GM13976 (cell line): ENCODE measurements around the gene MRPL23.

ENCODE experiments used
- DNase-seq: peaks from one replicate; pipeline ENCODE4 v3.0.0; 2012; ENCODE audit warnings: low spot score
- in situ Hi-C: fragments of 300-500 bp; cut with MboI; formaldehyde crosslinking; loops from one replicate; pipeline ENCODE4 v1.12.0; 2022; ENCODE audit warnings: low sequenced_read_pairs, mixed read lengths, inconsistent platforms; ENCODE audit not compliant: unreplicated experiment
- TF ChIP-seq, protein P1 (sequence below): IDR thresholded peaks from 2 replicates; pipeline ENCODE4 v1.5.1; 2012; ENCODE audit warnings: borderline replicate concordance, mild to moderate bottlenecking; ENCODE audit not compliant: insufficient read depth; ENCODE audit errors: extremely low read depth, missing control alignments, control extremely low read depth

MRPL23 gene

GRCh38 chr11:1926156-1927025 lies 20.7 kb upstream of the MRPL23 start:
- TF ChIP-seq, protein P1, sequence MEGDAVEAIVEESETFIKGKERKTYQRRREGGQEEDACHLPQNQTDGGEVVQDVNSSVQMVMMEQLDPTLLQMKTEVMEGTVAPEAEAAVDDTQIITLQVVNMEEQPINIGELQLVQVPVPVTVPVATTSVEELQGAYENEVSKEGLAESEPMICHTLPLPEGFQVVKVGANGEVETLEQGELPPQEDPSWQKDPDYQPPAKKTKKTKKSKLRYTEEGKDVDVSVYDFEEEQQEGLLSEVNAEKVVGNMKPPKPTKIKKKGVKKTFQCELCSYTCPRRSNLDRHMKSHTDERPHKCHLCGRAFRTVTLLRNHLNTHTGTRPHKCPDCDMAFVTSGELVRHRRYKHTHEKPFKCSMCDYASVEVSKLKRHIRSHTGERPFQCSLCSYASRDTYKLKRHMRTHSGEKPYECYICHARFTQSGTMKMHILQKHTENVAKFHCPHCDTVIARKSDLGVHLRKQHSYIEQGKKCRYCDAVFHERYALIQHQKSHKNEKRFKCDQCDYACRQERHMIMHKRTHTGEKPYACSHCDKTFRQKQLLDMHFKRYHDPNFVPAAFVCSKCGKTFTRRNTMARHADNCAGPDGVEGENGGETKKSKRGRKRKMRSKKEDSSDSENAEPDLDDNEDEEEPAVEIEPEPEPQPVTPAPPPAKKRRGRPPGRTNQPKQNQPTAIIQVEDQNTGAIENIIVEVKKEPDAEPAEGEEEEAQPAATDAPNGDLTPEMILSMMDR, result no peak
- in situ Hi-C loops, result no loop called here

GRCh38 chr11:1927026-1927847 lies 19.9 kb upstream of the MRPL23 start:
- no peak for DNase-seq
- in situ Hi-C loops, result no loop called here
- TF ChIP-seq, protein P1, result no peak

More at GRCh38 chr11:1926156-1927025, 20.7 kb upstream of the MRPL23 start:
- DNase-seq, result no peak

DNA sequence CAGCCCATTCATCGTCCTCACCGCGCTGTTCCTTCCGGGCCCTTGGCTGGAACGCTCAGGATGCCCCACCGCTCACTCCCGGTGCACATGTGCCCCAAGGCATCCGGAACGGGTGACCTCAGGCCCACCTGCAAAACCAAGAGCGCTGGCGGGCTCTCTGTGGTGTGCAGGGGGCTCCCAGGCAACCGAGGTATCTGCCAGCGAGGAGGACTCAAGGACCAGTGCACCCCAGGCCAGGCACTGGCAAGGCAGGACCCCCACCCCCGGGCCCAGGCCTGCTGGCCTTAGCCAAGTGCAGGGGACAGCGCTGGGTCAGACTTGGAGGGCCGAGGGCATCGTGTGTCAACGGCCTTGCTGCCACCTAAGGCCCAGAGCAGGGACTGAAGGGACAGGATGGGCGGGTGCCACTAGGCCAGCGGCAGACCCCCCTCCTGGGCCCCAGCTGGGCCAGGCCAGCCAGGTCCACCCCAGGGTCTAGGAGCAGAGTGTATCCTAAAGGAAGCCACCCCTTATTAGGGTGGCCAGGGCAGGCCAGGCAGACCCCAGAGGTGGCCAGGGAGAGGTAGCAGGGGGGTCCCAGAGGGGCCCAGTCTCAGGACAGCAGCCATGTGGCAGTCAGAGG lies 19.2 kb upstream of the MRPL23 start:
- TF ChIP-seq, protein P1, result no peak
- no peak for DNase-seq

GRCh38 chr11:1928470-1928890 lies 18.7 kb upstream of the MRPL23 start:
- in situ Hi-C loops, result no loop called here
- TF ChIP-seq, protein P1, result no peak
- DNase-seq, result no peak

More for the DNA sequence above, 19.2 kb upstream of the MRPL23 start:
- in situ Hi-C loops, result no loop called here

DNA sequence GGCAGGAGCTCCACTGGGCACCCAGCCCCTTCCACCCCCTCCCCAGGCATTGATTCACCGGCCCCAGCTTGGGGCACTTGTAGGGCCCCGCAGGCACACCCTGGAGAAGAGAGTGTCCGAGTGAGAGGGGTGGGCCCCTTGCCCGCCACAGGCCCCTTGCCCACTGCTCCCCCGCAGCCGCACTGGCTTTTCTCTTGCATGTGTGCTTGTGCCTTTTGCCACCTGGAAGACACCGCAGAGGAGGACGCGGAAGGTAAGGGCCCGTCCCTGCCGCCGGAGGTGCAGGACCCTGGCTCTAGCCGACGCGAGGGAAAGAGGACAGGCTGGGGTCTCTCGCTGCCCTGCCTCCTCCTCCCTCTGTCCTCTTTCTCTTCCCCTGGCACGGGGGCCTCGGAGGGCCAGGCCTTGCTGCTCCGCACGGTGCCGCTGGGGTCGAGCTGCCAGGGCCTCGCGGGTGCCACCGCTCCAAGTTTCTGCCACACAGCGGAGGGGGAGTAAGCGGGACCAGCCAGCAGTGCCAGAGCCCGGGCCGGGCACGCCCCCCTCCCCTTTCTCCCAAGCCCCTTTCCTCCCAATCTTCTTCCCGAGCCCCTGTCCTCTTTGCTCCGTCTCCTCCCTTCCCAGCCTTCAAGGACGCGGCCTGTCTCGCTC lies 18.1 kb upstream of the MRPL23 start:
- in situ Hi-C loops, result no loop called here
- no peak for DNase-seq
- TF ChIP-seq, protein P1, result no peak
